ENCODE measurements around the gene CPM.

GRCh38 chr12:68890701-68891113 is 42.3 kb downstream of the CPM start:
- TF ChIP-seq FOXP2 (optimal IDR thresholded peaks at IDR 0.05; ENCODE audit: borderline replicate concordance, extremely low read depth, extremely low read length, insufficient read depth) = no peak
- no peak for TF ChIP-seq REST (IDR thresholded peaks at IDR 0.05; ENCODE audit: insufficient read depth in 1 of 2, low read depth in 2 of 2, low read length in 2 of 2)
- no peak for TF ChIP-seq TAF1 (IDR thresholded peaks at IDR 0.05; ENCODE audit: borderline replicate concordance, insufficient read depth, low read length)
- no peak for TF ChIP-seq POLR2AphosphoS5 (IDR thresholded peaks at IDR 0.05; ENCODE audit: low read depth, low read length)

Measured in PFSK-1 (cell line).